Astrocyte of the hippocampus (primary cell): ENCODE measurements around the gene CCDC174.

Experiments used
- DNase-seq: peaks from one replicate; pipeline ENCODE4 v3.0.0; 2011; ENCODE audit warnings: low read depth, low spot score

The CCDC174 gene

DNA sequence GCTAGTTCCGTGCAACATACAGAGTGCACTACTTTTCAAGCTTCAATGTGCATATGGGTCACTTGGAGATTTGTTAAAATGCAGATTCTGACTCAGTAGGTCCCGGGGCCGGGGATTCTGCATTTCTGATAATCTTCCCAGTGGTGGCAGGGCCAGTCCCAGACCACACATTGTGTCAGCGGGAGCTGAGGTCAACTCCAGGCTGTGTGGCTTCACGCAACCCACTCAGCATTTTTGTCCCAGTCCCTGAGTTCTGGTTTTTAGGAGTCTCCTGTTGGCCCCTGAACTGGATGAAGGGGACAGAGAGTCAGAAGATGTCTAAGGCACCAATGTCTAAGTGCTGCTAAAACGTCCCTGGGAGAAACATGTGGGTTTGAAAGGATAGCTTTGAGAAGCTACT lies 26.1 kb upstream of the CCDC174 start:
- no peak for DNase-seq

DNA sequence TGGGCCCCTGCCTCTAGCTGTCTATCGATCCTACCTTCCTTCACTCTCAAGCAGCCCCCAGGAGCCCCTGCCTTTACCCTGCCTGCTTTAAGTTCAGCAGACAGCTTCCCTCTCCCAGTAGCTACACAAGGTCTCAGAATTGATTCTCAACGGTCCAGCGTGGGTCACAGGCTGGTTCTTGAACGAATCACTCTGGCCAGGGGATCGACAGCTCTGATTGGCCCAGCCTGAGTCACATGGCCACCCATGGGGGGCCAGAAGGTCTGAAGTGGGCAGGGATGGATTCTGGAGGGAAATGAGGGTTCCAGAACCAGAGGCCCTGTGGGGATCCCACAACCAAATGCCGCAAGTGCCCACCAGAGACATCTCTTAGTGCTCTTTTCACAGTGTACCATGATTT lies 23.7 kb upstream of the CCDC174 start:
- no peak for DNase-seq

DNA sequence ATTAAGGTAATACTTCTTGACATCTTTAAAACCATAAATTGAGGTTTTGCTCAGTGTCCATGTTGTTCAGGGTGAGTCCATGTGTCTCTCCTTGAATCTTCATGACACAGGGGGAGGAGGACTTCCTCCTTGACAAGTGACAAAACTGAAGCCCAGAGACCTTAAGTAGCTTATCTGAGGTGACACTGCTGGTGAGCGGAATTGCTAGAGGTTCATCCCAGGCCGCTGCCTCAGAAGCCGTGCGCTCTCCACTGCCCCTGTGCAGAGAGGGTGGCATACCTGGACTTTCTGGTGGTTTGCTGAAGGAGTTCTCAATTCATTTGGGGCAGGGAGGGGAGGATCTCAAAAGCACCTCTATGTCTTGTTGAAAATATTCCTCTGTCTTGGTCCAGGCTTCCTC lies 23.2 kb upstream of the CCDC174 start:
- no peak for DNase-seq

- no peak for DNase-seq
Observed at GRCh38 chr3:14630404-14631100, 21.0 kb upstream of the CCDC174 start.

- no peak for DNase-seq
Observed at GRCh38 chr3:14631101-14631497, 20.5 kb upstream of the CCDC174 start.

DNA sequence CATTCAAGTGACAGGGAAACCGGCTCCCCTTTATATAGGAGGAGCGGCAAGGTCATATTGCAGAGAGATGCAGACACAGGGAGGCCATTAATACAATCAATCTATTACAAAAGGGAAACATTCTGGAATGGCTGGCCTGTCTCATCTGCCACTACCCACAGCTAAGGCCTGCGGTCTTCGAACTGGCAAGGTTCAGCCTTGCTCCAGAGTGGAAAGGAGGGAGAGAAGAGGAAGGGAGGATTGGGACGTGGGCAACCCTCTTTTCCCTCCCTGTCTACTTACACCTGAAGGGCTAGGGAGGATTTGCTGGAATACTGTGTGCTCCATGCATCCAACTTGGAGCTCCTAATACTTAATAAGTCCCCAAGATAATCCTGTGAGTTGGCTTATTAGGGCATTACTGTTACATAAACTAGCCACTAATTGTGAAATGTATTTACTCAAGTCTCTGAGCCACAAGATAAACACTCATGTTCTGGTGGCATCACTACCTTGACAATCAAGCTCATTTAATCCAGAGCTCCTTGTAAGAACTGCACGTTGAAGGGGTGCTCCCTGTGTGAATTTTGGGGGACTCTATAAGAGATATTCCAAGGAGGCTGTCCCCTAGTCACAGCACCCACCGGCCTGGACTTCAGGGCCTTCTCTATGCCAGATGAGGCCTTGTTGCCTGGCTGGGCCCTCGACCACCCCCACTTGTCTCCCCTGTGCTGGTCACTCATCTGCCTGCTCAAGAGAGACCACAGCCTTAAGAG lies 19.7 kb upstream of the CCDC174 start:
- no peak for DNase-seq

DNA sequence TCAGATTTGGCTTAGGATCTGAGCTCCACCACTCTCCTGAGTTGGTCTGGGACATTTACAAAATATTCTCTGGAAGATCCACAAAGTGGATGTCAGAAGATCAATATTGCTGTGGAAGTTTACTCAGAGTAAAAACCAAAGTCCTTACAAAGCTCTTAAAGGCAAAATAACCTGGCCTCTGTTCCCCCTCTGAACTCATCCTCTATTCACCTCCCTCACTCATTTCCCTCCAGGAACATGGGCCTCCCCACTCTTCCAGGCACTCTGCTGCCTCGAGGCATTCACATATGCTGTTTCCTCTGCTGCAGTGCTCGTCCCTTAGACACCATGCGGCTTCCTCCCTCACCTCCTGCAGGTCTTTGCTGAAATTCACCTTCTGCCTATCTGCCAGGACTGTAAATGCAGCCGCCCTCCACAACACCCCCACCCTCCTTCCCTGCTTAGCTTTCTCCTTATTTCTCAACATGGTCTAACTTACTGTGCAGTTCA lies 19.1 kb upstream of the CCDC174 start:
- no peak for DNase-seq

DNA sequence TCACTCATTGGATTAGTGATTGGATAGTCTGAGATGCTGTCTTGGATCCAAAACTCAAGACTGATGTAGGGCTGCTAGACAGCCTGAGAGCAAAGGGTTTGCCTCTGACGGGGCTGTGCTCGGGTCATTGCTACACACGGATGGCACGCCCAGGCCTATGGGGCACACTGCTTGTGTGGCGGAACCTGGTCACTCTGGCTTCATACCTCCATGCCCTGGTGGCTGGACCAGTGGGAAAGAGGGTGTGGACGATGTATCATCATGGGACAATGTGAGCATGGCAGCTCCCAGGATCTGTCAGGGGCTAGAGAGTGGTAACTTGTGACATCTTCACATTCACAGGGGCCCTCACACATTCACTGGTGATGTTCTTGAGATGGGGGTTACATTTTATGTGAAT lies 18.1 kb upstream of the CCDC174 start:
- no peak for DNase-seq

DNA sequence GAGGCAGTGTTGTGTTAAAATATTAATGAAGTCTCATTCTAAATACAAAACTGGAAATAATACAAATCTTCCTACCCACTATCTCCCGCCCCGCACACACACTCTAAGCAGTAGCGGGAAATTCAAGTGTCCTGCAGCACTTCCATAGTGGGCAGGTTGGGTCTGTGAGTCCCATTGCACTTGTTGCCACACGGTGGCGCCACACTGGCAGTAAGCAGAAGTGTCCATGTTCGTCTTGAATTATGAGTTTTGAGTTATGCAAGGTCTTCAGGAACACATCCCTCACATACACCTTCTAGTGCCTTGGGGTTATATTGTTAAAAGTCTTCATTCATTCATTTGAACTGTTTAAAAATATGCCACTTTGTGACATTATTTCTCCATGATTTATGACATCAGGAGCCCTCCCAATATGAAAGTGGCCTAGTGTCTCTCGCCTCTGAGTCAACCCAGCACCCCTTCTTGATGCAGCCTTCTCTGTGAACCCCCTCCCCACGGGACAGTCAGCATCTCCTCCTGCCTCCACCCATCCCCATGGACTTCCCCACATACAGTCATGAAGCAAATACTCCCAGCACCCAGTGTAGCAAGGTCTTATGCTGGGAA lies 17.6 kb upstream of the CCDC174 start:
- DNase-seq: peak; percentile 41

- no peak for DNase-seq
Observed at GRCh38 chr3:14634763-14635400, 16.7 kb upstream of the CCDC174 start.

- DNase-seq: no peak
Observed at GRCh38 chr3:14636496-14637087, 15.0 kb upstream of the CCDC174 start.

DNA sequence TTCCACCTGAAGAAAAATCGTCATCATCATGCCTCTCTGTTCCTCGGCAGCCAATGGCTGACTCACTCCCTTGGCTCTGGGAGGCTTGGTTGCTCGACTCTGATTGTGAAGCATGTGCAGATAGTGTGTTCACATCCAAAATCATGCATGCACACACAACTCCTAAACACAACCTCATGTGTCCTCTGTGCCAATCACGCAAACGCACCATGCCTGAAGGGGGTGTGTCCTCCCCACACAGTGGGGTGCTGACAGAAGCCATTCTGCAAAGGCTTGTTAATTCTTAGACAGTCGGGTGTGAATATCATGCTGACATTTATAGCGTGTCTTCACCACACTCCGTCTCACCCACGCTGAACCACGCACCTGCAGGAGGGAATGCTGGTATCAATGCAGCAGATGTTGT lies 11.4 kb upstream of the CCDC174 start:
- DNase-seq: no peak

DNA sequence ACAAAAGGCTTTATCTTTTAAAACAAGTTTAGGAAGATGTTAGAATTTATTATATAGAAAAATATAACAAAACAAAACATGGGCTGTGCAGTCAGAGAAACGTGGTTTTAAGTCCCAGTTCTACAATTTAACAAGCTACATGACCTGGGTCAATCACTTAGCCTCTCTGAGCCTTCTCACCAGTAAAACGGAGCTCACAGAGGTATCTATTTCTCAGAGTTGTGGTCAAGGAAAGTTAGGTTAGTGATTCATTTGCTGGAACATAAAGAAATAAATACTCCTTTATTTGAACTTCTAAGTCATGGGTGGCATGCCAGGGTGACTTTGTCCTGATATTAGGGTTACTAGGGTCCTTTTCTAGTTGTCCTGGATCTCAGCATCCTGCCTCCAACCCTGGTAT lies 10.8 kb upstream of the CCDC174 start:
- no peak for DNase-seq

DNA sequence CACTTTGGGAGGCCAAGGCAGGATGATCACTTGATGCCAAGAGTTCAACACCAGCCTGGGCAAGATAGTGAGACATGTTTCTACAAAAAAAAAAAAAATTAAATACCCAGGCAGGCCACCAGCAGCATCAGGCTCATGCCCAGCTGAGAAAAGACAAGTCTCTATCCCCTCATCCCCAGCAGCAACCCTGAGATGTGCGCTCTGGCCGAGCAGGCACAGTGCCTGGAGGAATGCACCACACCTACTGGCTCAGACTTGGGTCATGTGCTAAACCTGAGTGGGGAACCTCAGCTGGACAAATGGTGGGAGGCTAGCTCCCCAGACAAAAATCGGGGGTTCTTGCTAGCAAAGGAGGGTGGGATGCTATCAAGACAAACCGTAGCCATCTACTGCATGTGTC lies 10.2 kb upstream of the CCDC174 start:
- no peak for DNase-seq

DNA sequence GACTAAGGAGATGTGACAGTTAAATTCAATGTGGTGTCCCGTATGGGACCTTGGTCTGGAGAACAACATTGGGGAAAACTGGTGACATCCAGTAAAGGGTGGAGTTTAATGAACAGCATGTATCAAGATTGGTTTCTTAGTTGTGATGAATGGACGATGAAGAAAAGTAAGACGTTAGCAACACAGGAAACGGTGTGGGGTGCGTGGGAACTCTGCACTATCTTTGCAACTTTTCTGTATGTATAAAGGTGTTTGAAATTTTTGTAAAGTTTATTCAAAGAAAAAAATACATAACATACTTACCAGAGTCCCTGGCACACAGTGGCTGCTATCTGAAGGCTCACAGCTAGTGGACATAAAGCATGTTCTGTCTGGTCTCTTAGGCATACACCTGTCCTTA lies 6.1 kb upstream of the CCDC174 start:
- no peak for DNase-seq

DNA sequence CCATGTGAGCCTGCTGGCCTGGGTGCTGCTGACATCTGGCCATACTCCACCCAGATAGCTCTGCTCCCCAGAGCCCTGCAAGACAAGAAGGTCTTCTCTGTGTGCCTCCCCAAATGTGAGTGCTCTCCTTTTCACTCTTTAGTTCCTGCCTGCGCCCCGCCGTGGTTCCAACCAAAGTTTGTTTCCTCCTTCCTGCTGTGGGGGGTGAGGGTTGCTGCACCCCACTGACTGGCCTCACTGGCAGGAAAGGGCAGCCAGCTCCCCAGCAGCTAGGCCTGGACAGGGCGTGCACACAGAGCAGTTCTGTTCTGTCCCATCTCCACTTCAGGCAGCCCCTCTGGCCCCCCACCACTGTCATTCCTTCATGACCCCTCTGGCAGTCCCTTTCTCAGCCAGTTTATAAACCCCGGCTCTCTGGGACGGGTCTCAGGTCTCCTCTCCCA lies 5.4 kb upstream of the CCDC174 start:
- no peak for DNase-seq

DNA sequence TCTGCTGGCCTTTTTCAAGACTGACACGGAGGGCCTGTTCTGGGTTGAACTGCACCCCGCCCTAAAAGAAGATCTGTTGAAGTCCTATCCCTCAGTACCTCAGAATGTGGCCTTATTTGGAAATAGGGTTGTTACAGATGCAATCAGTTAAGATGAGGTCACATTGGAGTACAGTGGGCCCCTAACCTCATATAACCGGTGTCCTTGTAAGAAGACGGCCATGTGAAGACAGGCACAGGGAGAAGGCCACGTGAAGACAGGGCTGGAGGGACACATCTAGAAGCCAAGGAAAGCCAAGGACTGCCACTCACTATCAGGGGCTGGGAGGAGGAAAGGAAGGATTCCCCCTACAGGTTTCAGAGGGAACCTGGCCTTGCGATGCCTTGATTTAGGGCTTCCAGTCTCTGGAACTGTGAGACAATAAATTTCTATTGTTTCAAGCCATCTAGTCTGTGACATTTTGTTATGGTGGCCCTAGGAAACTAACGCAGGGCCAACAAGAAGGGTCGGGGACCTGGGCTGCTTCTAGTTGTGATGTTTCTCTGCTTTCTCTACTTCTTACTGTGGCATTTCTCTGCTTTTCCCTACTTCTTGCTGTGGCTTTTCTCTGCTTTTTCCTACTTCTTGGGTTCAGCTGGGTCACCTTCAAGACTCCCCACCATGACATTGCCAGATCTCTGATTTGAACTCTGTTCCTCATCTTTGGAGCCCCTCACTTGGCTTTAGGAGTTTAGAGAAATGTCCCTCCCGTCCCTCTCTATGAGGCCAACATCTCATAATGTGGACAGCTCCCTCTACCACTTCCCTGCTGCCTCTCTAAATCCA lies 4.8 kb upstream of the CCDC174 start:
- DNase-seq: no peak

GRCh38 chr3:14647976-14648955 lies 3.3 kb upstream of the CCDC174 start:
- DNase-seq: no peak

- no peak for DNase-seq
Observed at GRCh38 chr3:14649466-14649865, 2.1 kb upstream of the CCDC174 start.

GRCh38 chr3:14650193-14650592 lies 1.4 kb upstream of the CCDC174 start:
- DNase-seq: no peak
